ENCODE measurements around the gene INAVA. TPM values are rescaled to one million over a fixed set of nuclear protein-coding genes. Genes with fewer than 3 reads are reported as not detected.

The INAVA gene
- total and polyA plus RNA-seq, 2 of the 13 experiments (the other 11 are each of a cell fraction or from before 2014, with no cell fraction given), result 6.0 to 13.5 TPM

- Histone ChIP-seq H4K20me1 (ENCODE audit: insufficient read depth, low read length) (no peaks in the 10 kb centered on the region), H3K36me3 (replicated peaks in 1 of 2; ENCODE audit: control insufficient read depth in 1 of 2, insufficient read depth in 2 of 2, low read length in 2 of 2) (no peaks in the 10 kb centered on the region), H3K27me3 (ENCODE audit: control insufficient read depth in 1 of 2, insufficient read depth in 2 of 2, low read length in 2 of 2) (no peaks in the 10 kb centered on the region), H3K79me2 (ENCODE audit: insufficient read depth, low read length) (peaks cover 10% of the 10 kb centered on the region), H3K27ac (ENCODE audit: extremely low read length, insufficient read depth, low read length) (no peak overlapping the region), H3K4me2 (ENCODE audit: low read depth, low read length) (peak overlapping the region; percentile 92; the same call in 1 of the 2 replicates), H3K4me1 (ENCODE audit: insufficient read depth, low read length) (peaks cover 80% of the 10 kb centered on the region), H3K4me3 (replicated peaks in 1 of 3; ENCODE audit: insufficient read depth in 1 of 3, low read depth in 2 of 3, low read length in 3 of 3) (no peak overlapping the region), H2AFZ (ENCODE audit: low read length) (no peak overlapping the region), H3K9ac (ENCODE audit: insufficient read depth, low read depth, low read length) (no peak overlapping the region), H3K9me3 (ENCODE audit: low read length) (no peaks in the 10 kb centered on the region)
- no peak for TF ChIP-seq U2AF1 (optimal IDR thresholded peaks at IDR 0.05; ENCODE audit: low read depth, low read length)
- TF ChIP-seq ETV6 (CRISPR knock-in tag; conservative IDR thresholded peaks at IDR 0.05), result no peak
- no peak for TF ChIP-seq ZNF20 (CRISPR knock-in tag; IDR thresholded peaks at IDR 0.05)
- no peak for FAIRE-seq
- ChIA-PET POLR2A (interaction anchor here (0.8 to 3.7 kb wide), 5 partner anchors 10 to 27 kb away, joined by 3 to 35 read pairs (median 13); no protein-coding TSS in a partner anchor), CTCF (ENCODE audit: low intra/inter-chr PET ratio, low total read pairs) (interaction anchor here (1.4 to 2.2 kb wide), 2 partner anchors 18 to 80 kb away, joined by 7 to 14 read pairs; no protein-coding TSS in a partner anchor)
- in situ Hi-C loops (cut with HindIII; ENCODE audit: extremely low pct_ligation_motif_present, low pct_unique_long_range_greater_than_20kb) (loop anchor here (5.0 kb wide), 2 partner anchors 82 to 152 kb away; no protein-coding TSS in a partner anchor), intact Hi-C loops (cut with micrococcal nuclease; ENCODE audit: unreplicated experiment) (loop anchor here (2.0 to 10.0 kb wide), 3 partner anchors 132 to 225 kb away; partner anchors contain the start of genes CACNA1S and KIF21B)
- 94% methylated on average over 15 of the region's 15 CpGs for WGBS (ENCODE audit: low lambda C conversion rate)
- no peak for ATAC-seq
- no peak for DNase-seq (ENCODE audit: low spot score)
- BruUV-seq (replicated peaks), result no TSS peak
These were observed 4.7 kb upstream of the INAVA start for GRCh38 chr1:200890027-200890426.

DNA sequence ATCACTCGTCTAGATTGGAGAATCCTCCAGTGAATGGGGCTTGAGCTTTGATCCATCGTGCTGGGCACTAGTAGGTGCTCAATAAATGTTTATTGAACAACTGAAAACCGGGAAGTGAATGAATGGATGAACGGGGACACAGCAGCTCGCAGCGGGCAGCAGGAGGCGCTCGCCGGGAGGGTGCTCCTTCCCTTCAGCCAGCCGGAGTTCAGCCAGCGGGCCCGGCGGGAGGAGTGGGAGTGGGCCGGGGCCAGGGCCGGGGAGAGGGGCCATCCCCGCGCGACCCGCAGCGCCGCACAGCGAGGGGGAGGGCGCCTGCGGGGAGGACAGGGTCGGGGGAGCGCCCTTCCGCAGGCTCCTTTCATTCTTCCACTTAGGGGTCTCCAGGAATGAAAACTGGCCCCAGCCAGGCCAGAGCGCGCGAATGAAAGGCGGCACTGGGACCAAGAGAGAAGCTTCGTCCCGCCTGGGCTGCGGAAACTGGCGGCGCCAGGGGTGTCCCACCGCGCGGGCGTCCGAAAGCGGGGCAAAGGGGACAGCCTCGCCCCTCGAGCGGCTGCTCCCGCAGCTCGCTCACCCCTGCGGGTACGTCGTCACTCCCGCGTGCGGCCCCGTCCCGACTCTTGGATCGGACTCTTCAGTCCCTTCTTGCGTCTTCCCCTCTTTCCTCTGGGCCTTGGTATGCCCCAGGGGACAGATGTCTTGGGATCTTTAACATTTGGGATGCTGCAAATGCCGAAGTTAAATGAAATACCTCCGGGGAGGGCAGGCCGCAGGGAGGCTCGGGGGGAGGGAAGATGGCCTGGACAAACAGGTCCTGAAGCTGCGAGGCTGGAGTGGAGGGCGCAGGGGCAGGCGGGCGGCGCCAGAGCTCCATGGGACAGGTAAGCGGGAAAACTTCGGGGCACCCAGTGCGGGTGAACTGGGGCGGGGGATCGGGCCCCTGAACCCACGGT is 3.6 kb upstream of the INAVA start:
- peak overlapping the region; percentile 92 for H3K4me2 ChIP-seq (ENCODE audit: low read depth, low read length)
- no peak overlapping the region for H2AFZ ChIP-seq (ENCODE audit: low read length)
- no peaks in the 10 kb centered on the region for H4K20me1 ChIP-seq (ENCODE audit: insufficient read depth, low read length)
- peak overlapping the region; percentile 92 for H3K27ac ChIP-seq (ENCODE audit: extremely low read length, insufficient read depth, low read length)
- BruUV-seq (replicated peaks), result TSS peak; percentile 94
- FAIRE-seq (no peak), DNase-seq (ENCODE audit: low spot score) (peak; percentile 68), ATAC-seq (peak; percentile 60)
- ChIA-PET POLR2A (interaction anchor here (0.8 to 3.7 kb wide), 11 partner anchors 9 to 269 kb away, joined by 3 to 35 read pairs (median 5); partner anchors contain the start of gene DDX59), CTCF (ENCODE audit: low intra/inter-chr PET ratio, low total read pairs) (interaction anchor here (0.6 to 2.2 kb wide), 4 partner anchors 17 to 152 kb away, joined by 3 to 14 read pairs (median 6); no protein-coding TSS in a partner anchor)
- H3K27me3 ChIP-seq (ENCODE audit: control insufficient read depth in 1 of 2, insufficient read depth in 2 of 2, low read length in 2 of 2), result no peaks in the 10 kb centered on the region
- H3K79me2 ChIP-seq (ENCODE audit: insufficient read depth, low read length), result peaks cover 13% of the 10 kb centered on the region
- in situ Hi-C loops (cut with HindIII; ENCODE audit: extremely low pct_ligation_motif_present, low pct_unique_long_range_greater_than_20kb), result loop anchor here (5.0 kb wide), 2 partner anchors 81 to 151 kb away; no protein-coding TSS in a partner anchor
- peak overlapping the region; percentile 86 for H3K9ac ChIP-seq (ENCODE audit: insufficient read depth, low read depth, low read length)
- H3K4me3 ChIP-seq (replicated peaks in 1 of 3; ENCODE audit: insufficient read depth in 1 of 3, low read depth in 2 of 3, low read length in 3 of 3), result peak overlapping the region; percentile 68 to 82 (median 70)
- intact Hi-C loops (cut with micrococcal nuclease; ENCODE audit: unreplicated experiment), result loop anchor here (1.0 to 10.0 kb wide), 4 partner anchors 78 to 224 kb away; partner anchors contain the start of genes CACNA1S and KIF21B
- H3K9me3 ChIP-seq (ENCODE audit: low read length), result no peaks in the 10 kb centered on the region
- 2% methylated on average over 33 of the region's 72 CpGs for WGBS (ENCODE audit: low lambda C conversion rate)
- no peaks in the 10 kb centered on the region for H3K36me3 ChIP-seq (replicated peaks in 1 of 2; ENCODE audit: control insufficient read depth in 1 of 2, insufficient read depth in 2 of 2, low read length in 2 of 2)
- H3K4me1 ChIP-seq (ENCODE audit: insufficient read depth, low read length), result peaks cover 91% of the 10 kb centered on the region
- TF ChIP-seq SKI (IDR thresholded peaks at IDR 0.05; ENCODE audit: partially characterized antibody) (peak; percentile 74), ZNF570 (CRISPR knock-in tag; IDR thresholded peaks at IDR 0.05; ENCODE audit: borderline replicate concordance) (no peak), MYC (CRISPR knock-in tag; IDR thresholded peaks at IDR 0.05; ENCODE audit: borderline replicate concordance) (no peak; the same call in 1 of the 2 replicates), ZNF747 (CRISPR knock-in tag; IDR thresholded peaks at IDR 0.05; ENCODE audit: borderline replicate concordance) (peak; percentile 65; the same call in 1 of the 2 replicates), CEBPZ (IDR thresholded peaks at IDR 0.05; ENCODE audit: low read length) (no peak), NFATC3 (CRISPR knock-in tag; IDR thresholded peaks at IDR 0.05) (no peak), JUNB (CRISPR knock-in tag; IDR thresholded peaks at IDR 0.05; ENCODE audit: borderline replicate concordance) (no peak), SSRP1 (CRISPR knock-in tag; IDR thresholded peaks at IDR 0.05) (no peak), ZNF282 (IDR thresholded peaks at IDR 0.05; ENCODE audit: partially characterized antibody) (no peak), POLR2G (IDR thresholded peaks at IDR 0.05; ENCODE audit: low read depth, low read length) (no peak; the same call in 1 of the 2 replicates)
